ENCODE data around the gene FAM111B. TPM values are rescaled to one million over a fixed set of nuclear protein-coding genes. Genes with fewer than 3 reads are reported as not detected.
A peak's percentile ranks its signal among the peaks of the same experiment; 100 is the strongest.
"Not testable (repeated sequence)": the region's sequence is repeated elsewhere in the genome, so short reads cannot be mapped to it uniquely, and the experiment has no call there.

FAM111B gene, protein sequence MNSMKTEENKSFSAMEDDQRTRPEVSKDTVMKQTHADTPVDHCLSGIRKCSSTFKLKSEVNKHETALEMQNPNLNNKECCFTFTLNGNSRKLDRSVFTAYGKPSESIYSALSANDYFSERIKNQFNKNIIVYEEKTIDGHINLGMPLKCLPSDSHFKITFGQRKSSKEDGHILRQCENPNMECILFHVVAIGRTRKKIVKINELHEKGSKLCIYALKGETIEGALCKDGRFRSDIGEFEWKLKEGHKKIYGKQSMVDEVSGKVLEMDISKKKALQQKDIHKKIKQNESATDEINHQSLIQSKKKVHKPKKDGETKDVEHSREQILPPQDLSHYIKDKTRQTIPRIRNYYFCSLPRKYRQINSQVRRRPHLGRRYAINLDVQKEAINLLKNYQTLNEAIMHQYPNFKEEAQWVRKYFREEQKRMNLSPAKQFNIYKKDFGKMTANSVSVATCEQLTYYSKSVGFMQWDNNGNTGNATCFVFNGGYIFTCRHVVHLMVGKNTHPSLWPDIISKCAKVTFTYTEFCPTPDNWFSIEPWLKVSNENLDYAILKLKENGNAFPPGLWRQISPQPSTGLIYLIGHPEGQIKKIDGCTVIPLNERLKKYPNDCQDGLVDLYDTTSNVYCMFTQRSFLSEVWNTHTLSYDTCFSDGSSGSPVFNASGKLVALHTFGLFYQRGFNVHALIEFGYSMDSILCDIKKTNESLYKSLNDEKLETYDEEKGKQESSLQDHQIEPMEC
- polyA plus RNA-seq (2012; ENCODE audit: low read depth, missing spikeins): 24.7 TPM

DNA sequence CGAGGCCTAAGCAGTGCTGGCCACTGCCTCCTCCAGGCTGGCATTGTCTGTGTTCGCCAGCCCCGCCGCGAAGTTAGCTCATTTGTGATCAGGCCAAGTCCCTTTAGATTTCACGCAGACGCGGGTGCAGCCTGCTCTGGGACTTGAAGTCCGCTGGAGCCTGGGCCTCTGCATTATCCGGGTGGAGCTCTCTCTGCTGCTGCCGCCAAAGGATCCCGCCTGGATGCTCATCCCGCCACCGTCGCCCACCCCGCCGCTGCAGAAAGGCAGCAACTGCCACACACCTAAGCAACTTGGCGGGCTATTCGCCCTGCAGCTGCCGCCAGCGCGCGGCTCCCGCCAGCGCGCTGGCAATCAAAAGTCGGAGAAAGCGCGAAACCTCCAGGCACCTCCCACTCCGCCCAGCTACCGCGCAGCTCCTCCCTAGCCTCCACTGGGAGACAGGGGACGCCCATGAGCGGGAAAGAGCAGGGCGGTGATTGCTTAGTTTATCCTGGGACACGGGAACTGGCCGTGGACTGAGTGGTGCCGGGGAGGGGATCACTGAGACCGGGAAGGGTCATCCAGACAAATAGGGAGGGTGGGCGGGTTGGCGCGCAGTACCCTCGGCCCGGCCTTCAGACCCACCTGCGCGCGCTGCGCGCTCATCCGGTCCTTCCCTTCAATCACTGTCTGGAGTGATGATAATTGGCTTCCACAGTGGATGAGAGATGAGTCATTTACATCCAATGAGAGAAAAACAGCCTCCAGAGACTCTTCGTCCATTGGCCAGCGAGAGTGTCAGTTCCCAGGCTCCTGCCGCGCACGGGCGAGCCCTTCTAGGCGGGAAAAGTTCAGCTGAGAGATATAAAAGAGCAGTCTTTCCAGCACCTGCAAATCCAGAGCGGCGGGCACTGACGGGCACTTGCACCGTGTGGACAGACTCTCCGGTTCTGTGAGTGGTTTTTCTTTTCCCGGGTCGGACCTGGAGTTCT lies at the start of gene FAM111B:
FAM111B (plus strand) TSS at position 875 of the 974 bp plus-strand sequence. CDS start 2,389 bp downstream, outside the sequence.
- DNase-seq (ENCODE audit: insufficient read length, low spot score): peak; percentile 61
- peak; percentile 85 for FAIRE-seq
- TF ChIP-seq SPI1 (IDR thresholded peaks at IDR 0.05; ENCODE audit: low read depth, low read length) (no peak), POLR2AphosphoS5 (IDR thresholded peaks at IDR 0.05; ENCODE audit: low read depth, low read length) (peak; percentile 78), TAF1 (IDR thresholded peaks at IDR 0.05; ENCODE audit: low read depth, low read length) (0 out of 2 replicates have a peak, but pooled peaks have one; percentile 47), POU2F2 (IDR thresholded peaks at IDR 0.05; ENCODE audit: low read depth, low read length) (0 out of 2 replicates have a peak, but pooled peaks have one; percentile 17), POLR2A (IDR thresholded peaks at IDR 0.05; ENCODE audit: low read depth, low read length) (peak; percentile 76), PAX5 (IDR thresholded peaks at IDR 0.05; ENCODE audit: insufficient read depth, low read length, severe bottlenecking) (no peak)

DNA sequence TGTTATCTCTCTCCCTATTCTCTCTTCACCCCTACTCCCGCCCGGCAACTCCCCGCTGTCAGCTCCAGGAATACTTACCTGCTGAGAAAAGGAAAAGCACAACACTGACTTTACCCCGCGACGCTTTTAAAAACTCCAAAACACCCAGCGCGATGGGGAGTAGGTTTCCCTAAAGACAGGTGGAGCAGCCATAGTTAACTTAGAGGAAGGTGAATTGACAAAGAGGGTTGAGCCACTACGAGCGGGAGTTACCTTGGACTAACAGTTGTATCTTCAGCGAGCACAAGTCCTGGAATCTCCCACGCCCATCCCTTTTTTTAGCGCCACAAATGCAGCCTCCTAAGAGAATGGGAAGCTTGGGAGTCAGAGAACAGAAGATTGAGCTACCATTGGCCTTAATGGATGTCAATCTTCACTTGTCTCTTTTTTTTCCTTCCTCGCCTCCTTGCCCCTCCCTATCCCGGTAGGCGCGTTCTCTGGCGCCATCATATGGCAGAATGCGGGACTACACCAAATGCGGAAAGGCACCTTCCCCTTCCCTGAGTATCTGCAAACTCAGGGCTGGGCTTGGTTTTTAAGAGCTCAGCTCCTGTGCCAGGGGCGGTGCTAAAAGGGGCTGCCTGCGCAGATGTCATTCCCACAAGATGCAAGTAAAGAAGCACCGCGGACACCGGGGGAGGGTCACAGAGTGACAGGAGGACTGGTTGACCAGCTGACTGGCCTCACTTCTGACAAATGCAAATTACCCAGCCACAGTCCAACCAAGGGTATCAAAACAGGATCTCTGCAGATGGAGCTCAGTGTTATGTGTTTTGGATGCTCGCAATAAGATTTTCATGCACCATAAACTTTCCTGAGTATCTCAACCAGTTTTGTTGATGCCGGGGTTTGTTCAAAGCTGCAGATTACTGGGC lies 48.7 kb upstream of the FAM111B start:
- DNase-seq (ENCODE audit: insufficient read length, low spot score): peak; percentile 53
- FAIRE-seq: peak; percentile 98
- TF ChIP-seq SPI1 (IDR thresholded peaks at IDR 0.05; ENCODE audit: low read depth, low read length) (peak; percentile 36; the same call in 1 of the 2 replicates), POU2F2 (IDR thresholded peaks at IDR 0.05; ENCODE audit: low read depth, low read length) (0 out of 2 replicates have a peak, but pooled peaks have one; percentile 15)

GRCh38 chr11:59060096-59060495 lies 46.9 kb upstream of the FAM111B start:
- DNase-seq (ENCODE audit: insufficient read length, low spot score); FAIRE-seq: not testable (repeated sequence)

GRCh38 chr11:59062602-59063529 lies 44.2 kb upstream of the FAM111B start:
- DNase-seq (ENCODE audit: insufficient read length, low spot score): no peak
- no peak for TF ChIP-seq POLR2A (IDR thresholded peaks at IDR 0.05; ENCODE audit: low read depth, low read length)
- no peak for TF ChIP-seq TAF1 (IDR thresholded peaks at IDR 0.05; ENCODE audit: low read depth, low read length)
- TF ChIP-seq PAX5 (IDR thresholded peaks at IDR 0.05; ENCODE audit: insufficient read depth, low read length, severe bottlenecking): no peak
- no peak for TF ChIP-seq POLR2AphosphoS5 (IDR thresholded peaks at IDR 0.05; ENCODE audit: low read depth, low read length)
- TF ChIP-seq SPI1 (IDR thresholded peaks at IDR 0.05; ENCODE audit: low read depth, low read length): no peak
- TF ChIP-seq POU2F2 (IDR thresholded peaks at IDR 0.05; ENCODE audit: low read depth, low read length): no peak
- no peak for FAIRE-seq

DNA sequence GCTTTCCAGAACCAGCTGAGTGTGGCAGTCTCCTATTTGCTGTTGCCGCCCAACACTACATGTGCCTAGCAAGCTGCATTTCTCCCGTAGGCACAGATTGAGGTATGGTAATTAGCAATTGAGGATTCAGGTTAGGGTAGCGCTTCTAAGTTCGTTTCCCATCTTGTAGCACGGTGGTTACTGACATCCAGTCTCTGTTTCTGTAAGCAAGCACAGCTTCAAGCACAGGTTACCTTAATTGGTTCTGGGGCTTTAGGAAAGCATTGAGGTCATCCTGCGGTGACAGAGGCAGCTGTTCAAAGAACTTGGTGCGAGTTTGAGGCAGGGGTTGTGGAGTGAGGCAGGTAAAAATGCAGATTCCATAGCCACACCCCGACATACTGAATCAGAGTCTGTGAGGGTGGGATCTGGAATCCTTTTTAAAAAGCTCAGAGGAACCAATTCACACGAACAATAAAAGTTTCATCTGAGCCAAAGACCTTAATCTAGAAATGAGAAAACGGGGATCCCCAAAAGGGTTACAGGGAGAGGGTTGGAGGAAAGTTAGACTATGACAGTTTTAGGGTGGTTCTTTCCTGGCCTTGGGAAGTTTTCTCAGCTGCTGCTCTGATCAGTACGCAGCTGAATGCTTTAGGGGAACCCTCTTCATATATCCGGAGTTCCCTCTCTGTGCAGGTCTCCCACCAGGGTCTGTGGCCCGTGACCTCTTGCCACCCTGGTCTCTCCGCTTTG lies 42.9 kb upstream of the FAM111B start:
- DNase-seq (ENCODE audit: insufficient read length, low spot score): not testable (repeated sequence)
- FAIRE-seq: peak; percentile 87

- TF ChIP-seq POLR2A (IDR thresholded peaks at IDR 0.05; ENCODE audit: low read depth, low read length) (no peak), PAX5 (IDR thresholded peaks at IDR 0.05; ENCODE audit: insufficient read depth, low read length, severe bottlenecking) (no peak), TAF1 (IDR thresholded peaks at IDR 0.05; ENCODE audit: low read depth, low read length) (no peak), SPI1 (IDR thresholded peaks at IDR 0.05; ENCODE audit: low read depth, low read length) (no peak), POLR2AphosphoS5 (IDR thresholded peaks at IDR 0.05; ENCODE audit: low read depth, low read length) (no peak), POU2F2 (IDR thresholded peaks at IDR 0.05; ENCODE audit: low read depth, low read length) (no peak)
- FAIRE-seq (no peak), DNase-seq (ENCODE audit: insufficient read length, low spot score) (no peak)
Observed at GRCh38 chr11:59069087-59069486, 38.0 kb upstream of the FAM111B start.

- peak; percentile 26 for DNase-seq (ENCODE audit: insufficient read length, low spot score)
- no peak for TF ChIP-seq TAF1 (IDR thresholded peaks at IDR 0.05; ENCODE audit: low read depth, low read length)
- TF ChIP-seq SPI1 (IDR thresholded peaks at IDR 0.05; ENCODE audit: low read depth, low read length): peak; percentile 98
- FAIRE-seq: peak; percentile 93
Observed at GRCh38 chr11:59076876-59077571, 30.0 kb upstream of the FAM111B start.

All from GM12891 (cell line).